Sigmoid colon (tissue), 4 donors: ENCODE measurements around the gene SWT1.
"Not testable (repeated sequence)": the region's sequence is repeated elsewhere in the genome, so short reads cannot be mapped to it uniquely, and the experiment has no call there.

ENCODE experiments used
- EP300 ChIP-seq, 4 donors: sonication (generic); formaldehyde crosslinking; IDR thresholded peaks; one replicate each; pipeline ENCODE4 v1.6.1; 2017; ENCODE audit warnings: antibody characterized with exemption in 4 of 4
- POLR2A ChIP-seq, 2 donors: fragments of 450-650 bp; IDR thresholded peaks; one replicate each; pipeline ENCODE4 v1.6.1; 2016; ENCODE audit warnings: antibody characterized with exemption in 2 of 2, mild to moderate bottlenecking in 2 of 2, moderate library complexity in 2 of 2
- TF ChIP-seq, protein P1 (sequence below), 4 experiments: fragments of 450-650 bp in 3 of 4; fragments of 200-600 bp in 1 of 4; IDR thresholded peaks; one replicate each; pipeline ENCODE4 v1.5.1; 2016 to 2019; ENCODE audit warnings: antibody characterized with exemption in 4 of 4, mild to moderate bottlenecking in 3 of 4, moderate library complexity in 2 of 4

- TF ChIP-seq EP300, POLR2A (IDR thresholded peaks at IDR 0.05): not testable (repeated sequence)
- TF ChIP-seq, protein P1, sequence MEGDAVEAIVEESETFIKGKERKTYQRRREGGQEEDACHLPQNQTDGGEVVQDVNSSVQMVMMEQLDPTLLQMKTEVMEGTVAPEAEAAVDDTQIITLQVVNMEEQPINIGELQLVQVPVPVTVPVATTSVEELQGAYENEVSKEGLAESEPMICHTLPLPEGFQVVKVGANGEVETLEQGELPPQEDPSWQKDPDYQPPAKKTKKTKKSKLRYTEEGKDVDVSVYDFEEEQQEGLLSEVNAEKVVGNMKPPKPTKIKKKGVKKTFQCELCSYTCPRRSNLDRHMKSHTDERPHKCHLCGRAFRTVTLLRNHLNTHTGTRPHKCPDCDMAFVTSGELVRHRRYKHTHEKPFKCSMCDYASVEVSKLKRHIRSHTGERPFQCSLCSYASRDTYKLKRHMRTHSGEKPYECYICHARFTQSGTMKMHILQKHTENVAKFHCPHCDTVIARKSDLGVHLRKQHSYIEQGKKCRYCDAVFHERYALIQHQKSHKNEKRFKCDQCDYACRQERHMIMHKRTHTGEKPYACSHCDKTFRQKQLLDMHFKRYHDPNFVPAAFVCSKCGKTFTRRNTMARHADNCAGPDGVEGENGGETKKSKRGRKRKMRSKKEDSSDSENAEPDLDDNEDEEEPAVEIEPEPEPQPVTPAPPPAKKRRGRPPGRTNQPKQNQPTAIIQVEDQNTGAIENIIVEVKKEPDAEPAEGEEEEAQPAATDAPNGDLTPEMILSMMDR (IDR thresholded peaks at IDR 0.05) = not testable (repeated sequence)
Observed at GRCh38 chr1:185209357-185209756, 52.4 kb downstream of the SWT1 start.
